IPS-15b (cell line): ENCODE measurements around the gene TDRKH.
"Not testable (repeated sequence)": the region's sequence is repeated elsewhere in the genome, so short reads cannot be mapped to it uniquely, and the experiment has no call there.

Source experiments
- H3K27me3 ChIP-seq: one replicate; pipeline ENCODE4 v1.6.1; 2013; ENCODE audit warnings: low read length; ENCODE audit not compliant: control insufficient read depth, insufficient read depth
- H3K36me3 ChIP-seq: one replicate; pipeline ENCODE4 v1.6.1; 2013; ENCODE audit warnings: low read length; ENCODE audit not compliant: control insufficient read depth, insufficient read depth
- H3K4me1 ChIP-seq: one replicate; pipeline ENCODE4 v1.6.1; 2013; ENCODE audit warnings: mild to moderate bottlenecking, low read length; ENCODE audit not compliant: control insufficient read depth, insufficient read depth
- H3K4me3 ChIP-seq: one replicate; pipeline ENCODE4 v1.5.1; 2013; ENCODE audit warnings: low read depth, low read length
- H3K9ac ChIP-seq: one replicate; pipeline ENCODE4 v1.6.1; 2013; ENCODE audit warnings: low read depth, mild to moderate bottlenecking, low read length
- H3K9me3 ChIP-seq: one replicate; pipeline ENCODE4 v1.6.1; 2013; ENCODE audit warnings: mild to moderate bottlenecking, low read length; ENCODE audit not compliant: control insufficient read depth, insufficient read depth

The TDRKH gene

DNA sequence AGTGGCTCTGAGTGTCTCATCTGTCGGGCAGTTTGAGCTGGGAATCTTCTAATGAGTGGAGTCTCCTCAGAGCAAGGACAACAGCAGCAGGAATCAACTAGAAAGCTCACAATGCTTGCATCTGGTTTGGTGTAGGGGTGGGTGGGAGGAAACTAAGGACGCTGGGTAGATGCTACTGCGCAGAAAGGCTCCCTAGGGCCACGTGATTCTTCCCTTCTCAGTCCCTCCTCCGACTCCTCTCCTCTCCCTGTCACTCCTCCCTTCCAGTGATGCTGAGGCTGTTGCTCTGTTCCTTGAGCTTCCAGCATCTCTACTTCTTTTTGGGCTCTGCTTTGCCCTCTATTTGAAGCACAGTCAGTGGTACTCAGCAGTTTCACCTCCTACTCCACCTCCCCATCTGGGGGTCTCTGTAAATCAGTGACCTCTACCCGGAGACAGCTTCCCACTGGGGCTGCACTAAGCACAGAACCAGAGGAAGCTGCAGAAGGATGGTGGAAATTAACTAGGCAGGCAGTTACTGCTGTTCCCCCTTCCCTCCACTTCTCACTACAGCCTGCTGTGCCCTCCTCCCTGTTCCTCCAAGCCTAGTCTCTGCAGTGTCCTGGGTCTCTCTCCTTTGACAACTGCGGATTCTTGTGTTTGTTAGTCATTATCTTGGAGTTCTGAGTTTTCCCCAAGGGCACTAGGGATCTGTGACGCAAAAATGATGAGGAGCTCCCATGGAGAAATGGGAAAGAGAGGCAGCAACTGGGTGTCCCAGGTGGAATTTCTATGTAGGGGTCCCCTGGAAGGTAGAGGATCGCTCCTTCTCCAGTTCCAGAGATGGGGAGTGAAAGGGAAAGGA is 9.1 kb upstream of the TDRKH start:
- H3K36me3 ChIP-seq, result no peaks in the 10 kb centered on the region
- H3K9ac ChIP-seq, result no peak overlapping the region
- H3K4me3 ChIP-seq, result no peak overlapping the region
- H3K9me3 ChIP-seq, result no peaks in the 10 kb centered on the region
- H3K27me3 ChIP-seq, result no peaks in the 10 kb centered on the region
- H3K4me1 ChIP-seq, result peaks cover 5% of the 10 kb centered on the region

DNA sequence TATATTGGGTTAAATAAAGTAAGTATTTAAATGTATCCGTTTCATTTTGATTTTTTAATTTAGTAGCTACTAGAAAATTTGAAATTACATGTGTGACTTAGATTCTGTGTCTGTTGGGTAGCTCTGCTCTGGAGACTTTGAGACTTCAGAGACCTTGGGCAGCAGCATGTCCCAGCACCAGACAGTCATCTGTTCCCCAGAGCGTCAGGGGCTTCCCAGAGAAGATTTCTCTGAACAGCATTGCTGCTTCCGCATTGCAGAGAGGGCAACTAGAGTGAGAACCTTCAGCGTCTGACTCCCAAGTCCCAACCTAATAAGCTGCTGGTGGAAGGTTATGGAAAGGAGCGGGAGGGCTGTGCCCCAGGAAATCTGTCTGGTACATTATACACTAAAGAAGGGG is 8.3 kb upstream of the TDRKH start:
- no peaks in the 10 kb centered on the region for H3K36me3 ChIP-seq
- peaks cover 5% of the 10 kb centered on the region for H3K4me1 ChIP-seq
- H3K27me3 ChIP-seq, result no peaks in the 10 kb centered on the region
- H3K9me3 ChIP-seq, result no peaks in the 10 kb centered on the region
- H3K4me3 ChIP-seq, result no peak overlapping the region
- no peak overlapping the region for H3K9ac ChIP-seq

DNA sequence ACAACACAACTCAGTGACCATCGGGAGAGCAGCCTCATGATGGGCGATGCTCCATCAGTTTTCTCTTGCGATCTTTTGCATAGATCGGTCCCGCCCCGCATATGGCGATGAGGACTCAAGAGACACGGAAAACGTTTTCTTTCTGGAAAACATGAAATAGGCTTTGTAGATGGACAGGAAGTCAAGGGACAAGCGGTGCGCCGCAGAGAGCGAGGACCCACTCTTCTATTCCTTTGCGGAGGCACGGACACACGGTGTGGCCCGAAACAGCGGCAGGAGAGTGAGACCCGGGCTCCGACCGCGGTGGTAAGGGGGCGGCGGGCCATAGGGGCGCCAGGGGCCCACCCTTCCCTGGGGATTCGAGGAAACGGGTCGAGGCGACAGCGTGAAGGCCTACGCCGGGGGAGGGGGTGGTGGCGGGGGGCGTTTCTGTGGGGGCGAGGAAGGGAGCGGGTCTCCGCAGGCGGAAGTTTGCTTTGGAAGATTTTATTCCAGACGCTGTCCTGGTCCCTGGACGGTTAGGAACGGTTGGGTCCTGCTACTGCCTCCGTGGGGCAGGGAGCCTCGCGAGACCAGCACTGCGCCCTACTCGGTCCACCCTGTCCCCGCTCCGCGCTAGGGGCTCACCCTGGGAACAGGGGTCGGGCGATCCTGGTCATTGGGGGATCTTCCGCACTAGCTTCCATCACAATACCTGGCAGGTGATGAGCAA is 796 bp upstream of the TDRKH start:
- Histone ChIP-seq H3K9me3 (no peaks in the 10 kb centered on the region), H3K36me3 (no peaks in the 10 kb centered on the region), H3K9ac (no peak overlapping the region), H3K4me1 (peaks cover 9% of the 10 kb centered on the region), H3K27me3 (no peaks in the 10 kb centered on the region), H3K4me3 (peak overlapping the region; percentile 88)

DNA sequence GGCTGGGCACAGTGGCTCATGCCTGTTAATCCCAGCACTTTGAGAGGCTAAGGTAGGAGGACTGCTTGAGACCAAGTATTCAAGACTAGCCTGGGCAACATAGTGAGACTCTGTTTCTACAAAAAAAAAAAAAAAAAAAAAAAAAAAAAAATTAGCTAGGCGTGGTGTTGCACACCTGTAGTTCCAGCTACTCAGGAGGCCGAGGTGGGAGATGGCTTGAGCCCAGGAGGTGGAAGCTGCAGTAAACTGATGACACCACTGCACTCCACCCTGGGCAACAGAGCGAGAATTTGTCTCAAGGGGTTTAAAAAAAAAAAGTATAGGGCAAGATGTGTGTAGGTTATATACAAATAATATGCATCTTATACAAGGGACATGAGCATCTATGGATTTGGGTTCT is 2.6 kb downstream of the TDRKH start:
- Histone ChIP-seq H3K9me3 (no peaks in the 10 kb centered on the region), H3K4me3 (no peak overlapping the region), H3K4me1 (peaks cover 9% of the 10 kb centered on the region), H3K27me3 (no peaks in the 10 kb centered on the region), H3K36me3 (no peaks in the 10 kb centered on the region), H3K9ac (no peak overlapping the region)

DNA sequence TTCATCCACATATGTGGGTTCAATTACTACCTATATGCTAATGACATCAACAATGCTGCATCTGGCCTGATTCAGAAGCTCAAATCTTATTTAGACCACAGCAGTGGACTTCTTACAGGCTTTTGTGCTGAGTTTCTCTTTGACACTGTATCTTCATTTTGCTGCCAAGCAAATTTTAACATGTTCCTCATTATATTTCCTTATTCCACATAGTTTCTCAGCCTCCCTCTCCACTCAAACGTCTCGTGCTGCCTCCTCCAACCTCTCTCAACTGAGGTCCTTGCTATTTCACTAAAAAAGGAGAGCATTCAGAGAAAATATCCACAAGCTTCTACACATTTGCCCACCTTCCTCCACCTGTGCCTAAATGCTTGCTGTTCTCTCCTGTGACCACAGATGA is 6.5 kb downstream of the TDRKH start:
- Histone ChIP-seq H3K4me1 (no peaks in the 10 kb centered on the region), H3K9ac (no peak overlapping the region), H3K4me3 (no peak overlapping the region), H3K36me3 (no peaks in the 10 kb centered on the region), H3K9me3 (no peaks in the 10 kb centered on the region), H3K27me3 (no peaks in the 10 kb centered on the region)

DNA sequence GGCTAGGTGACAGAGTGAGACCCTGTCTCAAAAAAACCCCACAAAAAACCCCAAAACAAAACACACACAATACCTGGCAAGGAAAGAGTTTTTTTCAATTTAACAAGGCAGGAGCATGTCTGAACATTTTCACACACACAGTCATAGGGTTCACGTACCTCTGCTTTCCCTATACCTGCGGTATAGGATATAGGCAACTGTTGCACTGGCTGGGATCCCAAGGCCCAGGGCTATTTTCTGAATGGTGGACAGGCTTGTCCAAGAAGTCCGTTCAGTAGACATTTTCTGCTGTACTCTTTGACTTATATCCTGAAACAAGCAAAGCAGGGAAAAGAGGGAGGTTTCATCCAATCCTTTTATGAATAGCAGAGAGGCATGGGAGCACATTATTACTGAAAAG is 7.6 kb downstream of the TDRKH start:
- Histone ChIP-seq H3K36me3 (no peaks in the 10 kb centered on the region), H3K4me1 (no peaks in the 10 kb centered on the region), H3K9ac (no peak overlapping the region), H3K9me3 (no peaks in the 10 kb centered on the region), H3K4me3 (no peak overlapping the region), H3K27me3 (no peaks in the 10 kb centered on the region)

DNA sequence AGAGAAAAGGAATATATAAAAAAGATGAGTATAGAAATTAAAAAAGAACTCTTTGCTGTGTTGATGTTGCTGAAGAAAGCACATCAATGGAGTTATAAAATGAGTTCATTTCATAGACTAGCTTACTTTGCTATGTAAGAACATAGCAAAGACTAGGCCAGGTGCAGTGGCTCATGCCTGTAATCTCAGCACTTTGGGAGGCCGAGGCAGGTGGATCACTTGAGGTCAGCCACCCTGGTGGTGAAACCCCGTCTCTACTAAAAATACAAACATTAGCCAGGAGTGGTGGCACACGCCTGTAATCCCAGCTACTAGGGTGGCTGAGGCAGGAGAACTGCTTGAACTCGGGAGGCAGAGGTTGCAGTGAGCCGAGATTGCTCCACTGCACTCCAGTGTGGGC is 8.3 kb downstream of the TDRKH start:
- not testable (repeated sequence) for H3K4me3 ChIP-seq, H3K36me3 ChIP-seq, H3K4me1 ChIP-seq, H3K9ac ChIP-seq, H3K27me3 ChIP-seq, H3K9me3 ChIP-seq

DNA sequence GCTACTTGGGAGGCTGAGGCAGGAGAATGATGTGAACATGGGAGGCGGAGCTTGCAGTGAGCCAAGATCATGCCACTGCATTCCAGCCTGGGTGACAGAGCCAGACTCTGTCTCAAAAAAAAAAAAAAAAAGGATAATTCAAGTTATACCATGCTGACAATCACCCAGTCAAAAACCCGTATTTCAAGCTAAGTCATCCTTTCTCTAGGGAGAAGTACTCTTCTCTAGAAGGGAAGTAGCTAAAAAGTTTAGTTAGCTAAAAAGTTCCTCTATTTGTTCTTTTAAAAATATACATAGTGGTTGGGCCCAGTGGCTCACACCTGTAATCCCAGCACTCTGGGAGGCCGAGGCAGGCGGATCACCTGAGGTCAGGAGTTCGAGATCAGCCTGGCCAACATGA is 9.6 kb downstream of the TDRKH start:
- H3K27me3 ChIP-seq, H3K9ac ChIP-seq, H3K36me3 ChIP-seq, H3K4me3 ChIP-seq, H3K4me1 ChIP-seq, H3K9me3 ChIP-seq: not testable (repeated sequence)

DNA sequence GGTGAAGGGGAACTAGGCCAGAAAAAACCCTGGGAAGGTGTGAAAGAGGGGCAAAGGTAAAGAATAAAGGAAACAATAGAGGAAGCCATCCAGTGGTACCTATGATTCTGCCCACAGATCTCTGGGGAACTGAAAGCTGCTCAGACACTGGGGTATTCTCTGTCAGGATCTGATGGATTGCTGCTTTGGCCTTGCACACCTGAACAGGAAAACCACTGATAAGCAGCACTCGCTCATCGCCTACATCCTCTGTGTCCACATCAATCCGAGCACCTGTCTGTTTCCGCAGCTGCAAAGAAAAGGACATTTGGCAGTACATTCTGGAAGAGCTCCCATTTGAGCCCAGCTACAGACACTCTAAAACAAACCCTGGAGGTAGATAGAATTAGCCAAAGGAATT is 10.4 kb downstream of the TDRKH start:
- Histone ChIP-seq H3K4me1 (no peaks in the 10 kb centered on the region), H3K9me3 (no peaks in the 10 kb centered on the region), H3K4me3 (no peak overlapping the region), H3K9ac (no peak overlapping the region), H3K27me3 (no peaks in the 10 kb centered on the region), H3K36me3 (no peaks in the 10 kb centered on the region)

DNA sequence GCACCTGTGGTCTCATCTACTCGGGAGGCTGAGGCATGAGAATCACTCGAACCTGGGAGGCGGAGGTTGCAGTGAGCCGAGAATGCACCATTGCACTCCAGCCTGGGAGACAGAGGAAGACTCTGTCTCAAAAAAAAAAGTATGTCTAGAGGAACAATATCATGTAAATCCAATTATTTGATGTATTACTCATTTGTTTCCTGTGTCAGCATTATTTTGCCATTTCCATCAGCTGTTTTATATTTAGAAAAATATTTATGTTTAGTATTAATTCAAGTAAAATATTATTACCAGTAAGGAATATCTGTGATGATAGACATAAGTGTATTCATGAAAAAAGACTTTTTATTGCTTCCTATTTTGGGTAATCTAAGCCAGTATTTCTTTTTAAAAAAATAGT is 13.0 kb downstream of the TDRKH start:
- H3K36me3 ChIP-seq, result peaks cover 6% of the 10 kb centered on the region
- H3K4me1 ChIP-seq, result no peaks in the 10 kb centered on the region
- H3K4me3 ChIP-seq, result no peak overlapping the region
- no peak overlapping the region for H3K9ac ChIP-seq
- H3K27me3 ChIP-seq, result no peaks in the 10 kb centered on the region
- no peaks in the 10 kb centered on the region for H3K9me3 ChIP-seq

DNA sequence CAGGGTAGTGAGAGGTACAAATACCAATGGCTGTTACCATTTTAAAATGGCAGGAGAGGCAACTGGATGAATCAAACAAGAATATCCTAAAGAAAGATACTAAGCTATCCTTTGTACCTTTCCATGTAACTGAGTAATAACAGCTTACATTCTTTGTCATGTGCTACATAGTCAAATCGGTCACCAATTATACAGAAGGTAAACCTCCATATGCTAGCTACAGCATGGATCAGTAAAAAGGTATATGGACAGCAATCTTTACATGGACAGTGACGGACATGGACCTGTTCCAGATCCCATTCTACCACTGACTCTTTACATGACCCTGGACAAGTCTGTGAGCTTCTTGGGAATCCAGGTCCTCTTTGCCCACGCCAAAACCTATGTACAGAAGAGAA is 13.6 kb downstream of the TDRKH start:
- Histone ChIP-seq H3K9ac (no peak overlapping the region), H3K4me1 (no peaks in the 10 kb centered on the region), H3K27me3 (no peaks in the 10 kb centered on the region), H3K4me3 (no peak overlapping the region), H3K36me3 (peaks cover 6% of the 10 kb centered on the region), H3K9me3 (no peaks in the 10 kb centered on the region)
